Erythroblast (primary cell): ENCODE measurements around the gene CPN2.

Experiments
- GATA1 ChIP-seq: IDR thresholded peaks from 2 replicates; pipeline ENCODE4 v1.6.1; 2011; ENCODE audit warnings: low read depth, mild to moderate bottlenecking, control low read depth, low read length, moderate library complexity
- POLR2A ChIP-seq: IDR thresholded peaks from 2 replicates; pipeline ENCODE4 v1.6.1; 2011; ENCODE audit warnings: mild to moderate bottlenecking, low read length

GRCh38 chr3:194373028-194373427, 21.9 kb upstream of the CPN2 start:
- TF ChIP-seq POLR2A, result no peak
- no peak for TF ChIP-seq GATA1
